Measurements from ENCODE around the gene GATD1. TPM values are rescaled to one million over a fixed set of nuclear protein-coding genes. Genes with fewer than 3 reads are reported as not detected.

Gene GATD1
- polyA plus RNA-seq, 1 donor from 2014 or later = 146 TPM

DNA sequence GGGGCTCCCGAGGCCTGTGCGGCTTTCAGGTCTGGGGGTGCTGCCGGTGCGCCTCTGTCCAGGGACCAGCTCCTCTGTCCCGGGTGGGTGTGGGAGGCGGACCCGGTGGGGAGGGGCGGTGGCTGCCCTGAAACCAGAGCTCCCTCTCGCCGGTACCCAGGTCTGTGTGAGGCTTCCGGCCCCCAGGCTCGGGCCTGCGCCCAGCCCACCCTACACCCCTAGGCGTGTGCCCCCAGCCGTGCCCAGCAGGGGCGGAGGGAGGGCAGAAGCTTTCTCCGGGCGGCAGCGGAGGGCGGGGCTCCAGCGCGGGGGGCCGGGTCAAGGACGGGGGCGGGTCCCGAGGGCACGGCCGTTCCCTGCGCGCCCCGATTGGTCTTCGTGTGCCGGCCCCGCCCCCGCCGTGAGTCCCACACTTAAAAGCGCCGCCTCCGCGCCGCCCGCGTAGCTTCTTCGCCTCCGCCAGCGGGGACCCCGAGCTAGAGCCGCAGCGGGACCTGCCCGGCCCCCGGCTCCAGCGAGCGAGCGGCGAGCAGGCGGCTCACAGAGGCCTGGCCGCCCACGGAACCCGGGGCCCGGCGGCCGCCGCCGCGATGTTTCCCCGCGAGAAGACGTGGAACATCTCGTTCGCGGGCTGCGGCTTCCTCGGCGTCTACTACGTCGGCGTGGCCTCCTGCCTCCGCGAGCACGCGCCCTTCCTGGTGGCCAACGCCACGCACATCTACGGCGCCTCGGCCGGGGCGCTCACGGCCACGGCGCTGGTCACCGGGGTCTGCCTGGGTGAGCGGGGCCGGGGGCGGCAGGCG is 42.0 kb upstream of the GATD1 start:
- Histone ChIP-seq H3K9me2 (ENCODE audit: insufficient read depth, low read length) (no peaks in the 10 kb centered on the region), H3K9me3 (ENCODE audit: low read length) (no peaks in the 10 kb centered on the region), H3K36me3 (ENCODE audit: insufficient read depth, low read length) (no peaks in the 10 kb centered on the region), H3K27me3 (ENCODE audit: insufficient read depth, low read depth, low read length) (no peaks in the 10 kb centered on the region), H2AFZ (ENCODE audit: low read depth, low read length) (peak overlapping the region; percentile 85), H3F3A (ENCODE audit: insufficient read depth, low read length, poor library complexity, severe bottlenecking) (no peaks in the 10 kb centered on the region), H3K79me2 (replicated peaks; ENCODE audit: insufficient read depth, low read length) (peaks cover 3% of the 10 kb centered on the region), H3K9ac (ENCODE audit: low read length) (peak overlapping the region; percentile 69), H3K27ac (ENCODE audit: low read length) (peak overlapping the region; percentile 45), H3K4me3 (ENCODE audit: low read length) (peak overlapping the region; percentile 81), H4K20me1 (ENCODE audit: insufficient read depth) (no peaks in the 10 kb centered on the region), H3K4me2 (ENCODE audit: low read length) (peak overlapping the region; percentile 25)
- peak; percentile 27 for TF ChIP-seq RAD21 (conservative IDR thresholded peaks at IDR 0.05)
- TF ChIP-seq MXI1 (conservative IDR thresholded peaks at IDR 0.05; ENCODE audit: poor library complexity, severe bottlenecking) = peak; percentile 91
- TF ChIP-seq, protein P1, sequence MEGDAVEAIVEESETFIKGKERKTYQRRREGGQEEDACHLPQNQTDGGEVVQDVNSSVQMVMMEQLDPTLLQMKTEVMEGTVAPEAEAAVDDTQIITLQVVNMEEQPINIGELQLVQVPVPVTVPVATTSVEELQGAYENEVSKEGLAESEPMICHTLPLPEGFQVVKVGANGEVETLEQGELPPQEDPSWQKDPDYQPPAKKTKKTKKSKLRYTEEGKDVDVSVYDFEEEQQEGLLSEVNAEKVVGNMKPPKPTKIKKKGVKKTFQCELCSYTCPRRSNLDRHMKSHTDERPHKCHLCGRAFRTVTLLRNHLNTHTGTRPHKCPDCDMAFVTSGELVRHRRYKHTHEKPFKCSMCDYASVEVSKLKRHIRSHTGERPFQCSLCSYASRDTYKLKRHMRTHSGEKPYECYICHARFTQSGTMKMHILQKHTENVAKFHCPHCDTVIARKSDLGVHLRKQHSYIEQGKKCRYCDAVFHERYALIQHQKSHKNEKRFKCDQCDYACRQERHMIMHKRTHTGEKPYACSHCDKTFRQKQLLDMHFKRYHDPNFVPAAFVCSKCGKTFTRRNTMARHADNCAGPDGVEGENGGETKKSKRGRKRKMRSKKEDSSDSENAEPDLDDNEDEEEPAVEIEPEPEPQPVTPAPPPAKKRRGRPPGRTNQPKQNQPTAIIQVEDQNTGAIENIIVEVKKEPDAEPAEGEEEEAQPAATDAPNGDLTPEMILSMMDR (IDR thresholded peaks at IDR 0.05; ENCODE audit: poor library complexity, severe bottlenecking) = no peak
- TF ChIP-seq TAF1 (IDR thresholded peaks at IDR 0.05; ENCODE audit: low read depth) = no peak
- no peak for TF ChIP-seq SMC3 (conservative IDR thresholded peaks at IDR 0.05; ENCODE audit: poor library complexity)
- peak; percentile 23 for TF ChIP-seq EP300 (conservative IDR thresholded peaks at IDR 0.05; ENCODE audit: poor library complexity, severe bottlenecking)
- TF ChIP-seq, protein P2, sequence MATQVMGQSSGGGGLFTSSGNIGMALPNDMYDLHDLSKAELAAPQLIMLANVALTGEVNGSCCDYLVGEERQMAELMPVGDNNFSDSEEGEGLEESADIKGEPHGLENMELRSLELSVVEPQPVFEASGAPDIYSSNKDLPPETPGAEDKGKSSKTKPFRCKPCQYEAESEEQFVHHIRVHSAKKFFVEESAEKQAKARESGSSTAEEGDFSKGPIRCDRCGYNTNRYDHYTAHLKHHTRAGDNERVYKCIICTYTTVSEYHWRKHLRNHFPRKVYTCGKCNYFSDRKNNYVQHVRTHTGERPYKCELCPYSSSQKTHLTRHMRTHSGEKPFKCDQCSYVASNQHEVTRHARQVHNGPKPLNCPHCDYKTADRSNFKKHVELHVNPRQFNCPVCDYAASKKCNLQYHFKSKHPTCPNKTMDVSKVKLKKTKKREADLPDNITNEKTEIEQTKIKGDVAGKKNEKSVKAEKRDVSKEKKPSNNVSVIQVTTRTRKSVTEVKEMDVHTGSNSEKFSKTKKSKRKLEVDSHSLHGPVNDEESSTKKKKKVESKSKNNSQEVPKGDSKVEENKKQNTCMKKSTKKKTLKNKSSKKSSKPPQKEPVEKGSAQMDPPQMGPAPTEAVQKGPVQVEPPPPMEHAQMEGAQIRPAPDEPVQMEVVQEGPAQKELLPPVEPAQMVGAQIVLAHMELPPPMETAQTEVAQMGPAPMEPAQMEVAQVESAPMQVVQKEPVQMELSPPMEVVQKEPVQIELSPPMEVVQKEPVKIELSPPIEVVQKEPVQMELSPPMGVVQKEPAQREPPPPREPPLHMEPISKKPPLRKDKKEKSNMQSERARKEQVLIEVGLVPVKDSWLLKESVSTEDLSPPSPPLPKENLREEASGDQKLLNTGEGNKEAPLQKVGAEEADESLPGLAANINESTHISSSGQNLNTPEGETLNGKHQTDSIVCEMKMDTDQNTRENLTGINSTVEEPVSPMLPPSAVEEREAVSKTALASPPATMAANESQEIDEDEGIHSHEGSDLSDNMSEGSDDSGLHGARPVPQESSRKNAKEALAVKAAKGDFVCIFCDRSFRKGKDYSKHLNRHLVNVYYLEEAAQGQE (IDR thresholded peaks at IDR 0.05; ENCODE audit: borderline replicate concordance) = peak; percentile 17
- peak; percentile 66 for TF ChIP-seq POLR2AphosphoS5 (IDR thresholded peaks at IDR 0.05)

DNA sequence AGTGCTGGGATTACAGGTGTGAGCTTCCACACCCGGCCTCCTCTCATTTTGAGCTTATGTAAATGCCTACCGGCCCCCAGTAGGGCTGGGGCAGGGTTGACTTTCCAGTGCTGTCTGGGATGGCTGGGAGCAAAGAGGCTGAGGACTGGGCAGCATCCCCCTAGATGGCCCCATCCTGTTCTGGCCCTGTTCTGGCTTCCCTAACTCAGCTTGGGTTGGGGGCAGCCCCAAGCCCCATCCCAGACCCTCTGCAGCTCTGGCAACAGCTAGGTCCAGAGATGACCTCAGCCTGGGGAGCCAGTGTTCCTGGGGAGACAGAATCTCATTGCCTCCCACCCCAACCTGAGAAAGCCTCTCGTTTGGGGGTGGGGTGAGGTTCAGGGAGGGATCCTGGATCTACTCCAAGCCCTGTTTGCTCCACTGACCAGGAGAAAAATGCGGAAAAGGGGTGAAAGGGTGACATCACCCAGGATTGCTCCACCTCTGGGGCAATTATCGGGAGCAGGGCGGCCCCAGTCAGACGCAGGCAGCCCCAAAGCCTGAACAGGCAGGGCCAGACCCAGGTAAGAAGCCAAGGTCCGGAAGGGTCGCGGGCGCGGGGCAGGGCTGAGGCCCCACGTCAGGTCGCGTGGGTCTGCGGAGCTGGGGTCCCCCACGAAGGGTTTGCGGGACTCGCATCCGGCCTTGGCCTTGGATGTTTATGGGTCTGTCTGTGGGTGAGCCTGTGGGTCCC is 41.3 kb upstream of the GATD1 start, which contains the start of gene PNPLA2:
TSS of gene PNPLA2 (plus strand) at position 519 of the 733 bp plus-strand sequence. CDS start 805 bp downstream, outside the sequence.
- Histone ChIP-seq H3F3A (ENCODE audit: insufficient read depth, low read length, poor library complexity, severe bottlenecking) (no peaks in the 10 kb centered on the region), H3K9ac (ENCODE audit: low read length) (peak within 1 kb of the TSS; percentile 69), H3K36me3 (ENCODE audit: insufficient read depth, low read length) (no peaks in the 10 kb centered on the region), H3K27ac (ENCODE audit: low read length) (peak within 1 kb of the TSS; percentile 45), H3K4me3 (ENCODE audit: low read length) (peak within 1 kb of the TSS; percentile 81), H3K9me2 (ENCODE audit: insufficient read depth, low read length) (no peaks in the 10 kb centered on the region), H3K27me3 (ENCODE audit: insufficient read depth, low read depth, low read length) (no peaks in the 10 kb centered on the region), H2AFZ (ENCODE audit: low read depth, low read length) (peak within 1 kb of the TSS; percentile 85), H3K4me2 (ENCODE audit: low read length) (peak within 1 kb of the TSS; percentile 25), H3K79me2 (replicated peaks; ENCODE audit: insufficient read depth, low read length) (peaks cover 3% of the 10 kb centered on the region), H3K9me3 (ENCODE audit: low read length) (no peaks in the 10 kb centered on the region), H4K20me1 (ENCODE audit: insufficient read depth) (no peaks in the 10 kb centered on the region)
- no peak for TF ChIP-seq POLR2AphosphoS5 (IDR thresholded peaks at IDR 0.05)
- TF ChIP-seq EZH2 (IDR thresholded peaks at IDR 0.05; ENCODE audit: borderline replicate concordance, insufficient read depth, low read length, poor library complexity, severe bottlenecking) = no peak
- TF ChIP-seq SMC3 (conservative IDR thresholded peaks at IDR 0.05; ENCODE audit: poor library complexity) = no peak
- TF ChIP-seq, protein P1 (IDR thresholded peaks at IDR 0.05; ENCODE audit: poor library complexity, severe bottlenecking) = no peak
- TF ChIP-seq, protein P2 (IDR thresholded peaks at IDR 0.05; ENCODE audit: borderline replicate concordance) = no peak
- TF ChIP-seq RAD21 (conservative IDR thresholded peaks at IDR 0.05) = no peak
- TF ChIP-seq TAF1 (IDR thresholded peaks at IDR 0.05; ENCODE audit: low read depth) = no peak
- no peak for TF ChIP-seq EP300 (conservative IDR thresholded peaks at IDR 0.05; ENCODE audit: poor library complexity, severe bottlenecking)
- no peak for TF ChIP-seq MXI1 (conservative IDR thresholded peaks at IDR 0.05; ENCODE audit: poor library complexity, severe bottlenecking)

Data from neural cell (in vitro differentiated cells).